Stimulated activated CD8-positive, alpha-beta memory T cell treated with anti-CD3 and anti-CD28 coated beads, Interleukin-12 subunit alpha, Interleukin-12 subunit beta, amount 100 ng/mL, for 1 hour (primary cell): ENCODE data around the gene EPHA10.

Experiments
- DNase-seq: peaks from one replicate; pipeline ENCODE4 v3.0.0-alpha.2; 2020; ENCODE audit warnings: low read depth

The EPHA10 gene

DNA sequence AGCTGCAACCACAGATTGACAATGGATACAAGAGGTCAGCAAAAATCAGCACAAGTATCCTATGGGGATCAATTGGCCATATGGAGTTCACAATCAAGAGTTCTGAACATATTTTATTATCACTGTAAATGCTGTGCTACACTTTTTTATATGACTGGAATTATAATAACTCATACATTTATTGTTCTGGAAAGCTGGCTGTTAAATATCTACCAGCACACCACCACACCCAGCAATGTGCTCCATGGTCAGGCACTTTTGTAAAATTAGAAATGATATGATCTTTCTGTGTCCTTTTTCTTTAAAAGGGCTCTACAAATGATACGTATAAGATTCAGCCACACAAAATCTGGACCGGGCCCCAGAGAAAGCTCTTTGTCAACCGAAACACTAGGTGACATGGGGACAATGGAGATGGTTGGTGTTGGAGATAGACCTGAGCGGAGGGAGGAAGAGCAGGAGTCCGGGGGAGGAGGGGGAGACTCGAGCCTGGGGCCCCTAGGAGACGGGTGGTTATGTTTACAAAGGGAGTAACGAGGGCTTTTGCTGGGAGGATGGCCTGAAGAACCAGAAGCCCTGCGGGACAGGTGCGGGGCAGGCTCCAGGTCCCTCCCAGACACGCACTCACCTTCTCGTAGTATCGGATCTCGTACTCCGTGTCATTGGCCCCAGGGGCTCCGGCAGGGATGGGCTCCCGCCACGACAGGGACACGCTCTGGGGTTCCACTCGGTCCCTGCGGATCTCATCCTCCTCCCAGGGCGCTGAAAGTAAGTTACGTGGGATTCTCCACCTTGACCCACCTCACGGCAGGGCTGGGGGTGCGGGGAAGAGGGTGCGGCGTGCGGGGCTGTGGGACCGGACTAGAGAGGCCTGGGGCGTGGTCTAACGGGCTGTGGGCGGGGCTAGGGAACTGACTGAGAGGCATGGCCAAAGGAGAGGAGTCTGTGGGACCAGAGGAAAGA is 30.0 kb downstream of the EPHA10 start:
- no peak for DNase-seq

DNA sequence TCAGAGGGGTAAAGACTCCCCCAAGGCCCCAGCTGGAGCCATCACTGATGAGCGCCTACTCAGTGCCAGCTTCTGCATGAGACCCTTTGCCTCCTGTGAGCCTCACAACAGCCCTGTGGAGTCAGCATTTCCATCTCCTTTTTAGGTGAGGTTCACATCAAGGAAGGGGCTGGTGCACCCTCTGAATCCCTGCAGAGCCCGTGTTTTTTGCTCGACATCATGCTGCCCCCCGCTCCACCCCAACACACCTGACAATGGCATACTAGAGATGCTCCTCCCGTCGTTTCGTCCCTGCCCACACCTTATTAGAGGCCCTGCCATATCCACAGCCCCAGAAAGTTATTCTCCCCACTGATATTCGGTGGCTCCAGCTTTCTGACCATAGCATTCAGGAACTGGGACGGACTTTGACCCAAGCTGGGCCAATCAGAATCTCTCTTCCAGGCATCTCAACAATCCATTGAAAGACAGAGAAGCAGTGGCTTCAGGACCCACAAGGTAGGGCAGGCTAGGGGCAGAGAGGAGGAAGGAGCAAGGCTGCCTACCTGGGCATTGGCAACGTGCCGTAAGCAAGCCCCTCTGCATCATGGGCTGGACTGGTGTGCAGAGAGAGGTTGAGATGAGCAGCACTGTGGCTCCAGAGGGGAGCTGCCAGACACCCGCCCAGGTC is 32.7 kb downstream of the EPHA10 start:
- no peak for DNase-seq

DNA sequence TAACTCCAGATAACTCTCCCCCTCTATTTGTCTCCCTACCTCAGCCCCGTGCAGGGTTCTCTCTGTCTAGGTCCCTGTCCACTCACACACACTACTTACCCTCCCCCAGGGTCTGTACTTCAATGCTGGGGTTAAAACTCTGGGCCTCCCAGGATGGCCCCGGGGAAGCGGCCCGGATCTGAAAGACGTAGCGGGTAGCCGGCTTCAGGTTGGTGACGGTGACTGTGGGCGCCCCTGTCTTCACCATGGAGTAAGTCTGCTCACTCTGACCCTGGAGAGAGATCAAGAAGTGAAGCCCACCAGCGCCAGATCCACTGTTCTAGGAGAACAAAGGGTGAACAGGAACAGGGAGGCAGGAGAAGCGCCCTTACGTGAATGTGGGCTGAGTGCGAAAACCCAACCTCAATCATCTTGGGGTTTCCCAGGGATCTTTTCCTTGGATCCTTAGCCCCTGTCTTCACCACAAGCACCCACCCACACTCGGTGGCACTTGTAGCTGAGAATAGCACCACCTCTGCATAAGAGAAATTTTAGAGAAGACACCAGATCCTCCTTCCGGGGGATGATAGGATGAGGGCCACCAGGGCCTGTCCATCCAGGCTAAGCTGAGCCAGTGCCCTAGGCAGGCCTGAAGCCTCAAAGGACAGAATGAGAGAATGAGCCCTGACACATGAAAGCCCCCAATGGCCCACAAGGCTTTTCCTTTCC is 33.5 kb downstream of the EPHA10 start:
- no peak for DNase-seq

DNA sequence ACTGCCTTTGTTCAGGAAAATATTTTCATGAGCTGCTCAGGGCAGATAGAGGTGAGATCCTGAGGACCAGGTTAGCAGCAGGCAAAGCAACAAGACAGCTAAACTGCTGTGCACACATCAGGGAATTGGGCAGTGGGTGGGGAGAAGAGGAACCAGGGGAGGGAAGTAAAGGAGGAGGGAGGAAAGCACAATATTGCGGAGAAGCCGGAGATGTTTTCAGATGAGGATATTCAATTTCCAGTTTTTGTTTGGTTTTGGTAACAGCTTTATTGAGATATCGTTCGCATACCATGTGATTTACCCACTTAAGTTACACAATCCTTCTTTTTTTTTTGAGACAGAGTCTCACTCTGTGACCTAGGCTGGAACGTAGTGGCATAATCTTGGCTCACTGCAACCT is 34.5 kb downstream of the EPHA10 start:
- no peak for DNase-seq

DNA sequence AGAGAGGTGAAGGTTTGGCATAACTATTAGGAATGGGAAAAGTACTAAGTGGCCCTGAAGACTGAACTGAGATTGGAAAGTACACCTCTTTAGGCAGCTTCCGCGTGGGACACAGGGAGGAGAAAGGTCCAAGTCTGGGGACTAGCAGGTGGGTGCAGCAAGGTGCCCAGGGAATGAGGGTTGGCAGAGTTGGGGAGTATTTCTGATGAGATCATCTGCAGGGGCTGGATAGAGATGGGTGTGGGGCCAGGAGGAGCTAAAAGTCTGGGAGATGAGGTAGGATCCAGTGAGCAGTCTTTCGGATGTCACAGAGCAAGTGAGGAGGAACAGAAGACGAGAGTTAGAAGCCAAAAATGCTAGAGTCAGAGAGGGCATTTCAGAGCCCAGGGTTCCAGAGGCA is 36.5 kb downstream of the EPHA10 start:
- DNase-seq: no peak

DNA sequence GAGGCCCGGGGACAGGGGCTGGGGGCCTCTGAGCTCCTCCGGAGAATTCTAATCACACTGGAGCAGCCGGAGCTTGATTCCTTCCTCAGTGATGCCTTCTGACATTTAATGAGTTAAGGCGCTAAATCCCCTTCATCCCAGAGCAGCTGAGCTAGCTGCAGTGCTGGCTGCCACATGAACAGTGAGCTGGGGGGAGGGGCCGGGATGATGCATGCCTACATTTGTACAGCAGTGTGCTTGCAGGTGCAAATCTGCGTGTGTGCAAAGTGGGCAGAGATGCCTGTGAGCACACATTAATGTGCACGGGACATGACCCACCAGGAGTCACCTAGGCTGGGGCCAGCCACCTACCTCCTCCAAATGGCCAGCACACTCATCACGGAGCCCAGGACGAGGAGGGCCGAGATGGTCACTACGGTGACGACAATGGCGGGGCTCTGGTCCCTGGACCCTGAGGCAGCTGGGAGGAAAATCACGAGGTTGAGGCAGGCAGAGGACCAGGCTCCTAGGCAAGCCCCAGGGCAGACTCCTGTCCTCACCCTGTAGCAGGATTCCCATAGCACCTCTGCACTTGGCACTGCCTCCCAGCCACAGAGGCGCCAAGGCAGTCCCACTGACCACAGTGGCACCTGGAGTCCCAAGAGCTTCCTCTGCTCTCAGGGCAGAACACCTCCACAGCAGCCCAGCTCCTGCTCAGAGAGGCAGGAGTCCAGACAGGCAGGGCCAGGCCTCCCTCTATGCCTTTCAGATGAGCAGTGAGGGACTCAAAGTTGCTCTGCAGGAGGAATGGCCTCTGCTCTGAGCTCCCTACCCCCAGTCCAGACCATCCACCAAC is 38.0 kb downstream of the EPHA10 start:
- no peak for DNase-seq

DNA sequence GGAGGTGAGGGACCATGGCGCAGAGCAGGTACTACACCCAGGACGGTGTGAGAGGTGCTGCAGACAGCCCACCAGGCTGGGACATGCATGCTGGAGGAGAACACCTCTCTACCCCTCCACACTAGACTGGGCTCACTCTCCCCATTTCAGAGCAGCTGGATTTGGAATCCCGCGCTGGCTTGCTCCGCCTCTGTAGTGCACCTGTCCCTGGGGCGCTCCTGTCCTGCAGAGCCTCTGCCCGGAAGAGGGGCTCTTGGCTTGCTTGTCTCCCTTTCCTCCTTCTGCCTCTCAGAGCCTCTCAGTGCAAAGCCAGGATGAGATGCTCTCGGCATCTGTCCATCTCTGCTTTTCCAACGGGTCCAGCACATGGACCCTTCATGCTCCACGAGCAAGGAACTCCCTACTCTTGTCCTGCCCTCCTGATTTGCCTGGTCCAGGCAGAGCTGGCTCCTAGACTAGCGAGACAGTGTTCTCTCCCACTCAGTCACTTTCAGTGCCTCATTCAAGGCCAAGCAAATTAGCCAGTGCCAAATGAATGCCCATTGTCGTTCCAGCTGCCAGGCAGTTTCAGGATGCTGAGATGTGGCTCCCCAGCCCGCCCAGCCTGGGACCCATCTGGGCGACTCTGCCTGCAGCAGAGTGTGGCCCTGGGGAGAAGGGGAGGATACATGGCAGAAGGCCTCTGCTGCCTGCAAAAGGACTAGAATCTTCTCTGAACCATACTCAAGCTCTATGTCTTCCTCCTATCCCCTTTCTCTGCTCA is 38.9 kb downstream of the EPHA10 start:
- no peak for DNase-seq

DNA sequence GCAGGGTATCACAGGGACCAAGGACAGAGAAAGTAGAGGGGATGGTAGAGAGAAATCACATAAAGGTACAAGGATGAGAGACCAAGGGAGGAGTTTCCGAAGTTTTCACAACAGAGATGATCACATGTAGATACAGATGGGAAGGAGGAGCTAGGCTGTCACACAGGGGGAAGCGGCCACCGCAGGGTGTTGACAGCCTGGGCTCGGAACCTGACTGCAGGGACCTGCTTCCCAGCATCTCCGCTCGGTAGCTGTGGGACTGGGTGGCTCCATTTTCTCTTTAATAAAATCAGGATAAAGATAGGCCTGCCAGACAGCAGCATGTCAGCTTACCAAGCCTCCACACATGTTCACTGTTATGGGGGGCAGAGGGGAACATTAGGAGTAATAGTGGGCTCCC is 40.3 kb downstream of the EPHA10 start:
- DNase-seq: no peak

DNA sequence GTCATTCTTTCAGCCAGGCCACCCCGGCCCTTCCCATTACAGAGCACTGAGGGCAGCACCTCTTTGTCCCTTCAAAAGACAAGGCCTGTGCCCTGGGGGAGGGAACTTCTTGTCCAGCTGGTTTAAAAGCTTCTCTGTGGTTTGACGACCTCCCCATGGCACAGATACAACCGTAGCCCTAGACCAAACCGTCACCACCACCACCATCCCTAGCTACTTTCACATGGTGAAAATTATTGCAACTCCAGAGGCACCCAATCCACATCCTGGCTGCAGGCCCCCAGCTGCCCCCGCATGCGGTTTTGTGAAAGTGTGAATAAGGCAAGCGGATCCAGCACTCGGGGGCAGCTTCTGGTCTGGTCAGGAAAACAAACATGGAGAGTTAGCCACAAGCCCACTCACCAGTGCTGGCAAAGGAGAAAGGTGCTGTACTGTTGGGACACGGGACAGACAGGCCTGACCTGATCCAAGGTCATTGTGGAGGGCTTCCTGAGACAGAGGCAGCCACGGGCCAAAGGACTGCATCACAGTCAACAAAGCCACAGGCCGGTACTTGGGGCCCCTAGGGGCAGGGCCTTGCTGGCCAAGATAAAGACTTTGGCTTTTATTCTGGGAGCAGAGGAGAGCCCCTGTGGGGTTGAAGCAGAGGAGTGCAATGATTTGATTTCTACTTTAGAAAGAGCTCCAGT is 41.4 kb downstream of the EPHA10 start:
- DNase-seq: no peak

DNA sequence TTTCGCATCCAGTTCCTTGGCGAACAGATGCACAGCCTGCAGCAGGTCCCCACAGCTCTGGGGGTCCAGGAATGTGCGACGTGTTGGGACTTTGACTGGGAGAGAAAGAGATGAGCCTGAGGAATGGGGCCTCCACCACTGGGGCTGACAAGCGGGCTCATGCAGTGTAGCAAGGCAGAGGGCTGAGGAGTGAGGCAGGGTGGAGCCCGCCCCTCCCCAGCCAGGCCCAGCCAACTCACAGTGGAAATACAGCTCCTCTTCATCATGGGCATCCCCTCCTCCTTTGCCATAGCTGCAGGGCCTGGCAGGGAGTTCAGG is 41.9 kb downstream of the EPHA10 start:
- DNase-seq: no peak

DNA sequence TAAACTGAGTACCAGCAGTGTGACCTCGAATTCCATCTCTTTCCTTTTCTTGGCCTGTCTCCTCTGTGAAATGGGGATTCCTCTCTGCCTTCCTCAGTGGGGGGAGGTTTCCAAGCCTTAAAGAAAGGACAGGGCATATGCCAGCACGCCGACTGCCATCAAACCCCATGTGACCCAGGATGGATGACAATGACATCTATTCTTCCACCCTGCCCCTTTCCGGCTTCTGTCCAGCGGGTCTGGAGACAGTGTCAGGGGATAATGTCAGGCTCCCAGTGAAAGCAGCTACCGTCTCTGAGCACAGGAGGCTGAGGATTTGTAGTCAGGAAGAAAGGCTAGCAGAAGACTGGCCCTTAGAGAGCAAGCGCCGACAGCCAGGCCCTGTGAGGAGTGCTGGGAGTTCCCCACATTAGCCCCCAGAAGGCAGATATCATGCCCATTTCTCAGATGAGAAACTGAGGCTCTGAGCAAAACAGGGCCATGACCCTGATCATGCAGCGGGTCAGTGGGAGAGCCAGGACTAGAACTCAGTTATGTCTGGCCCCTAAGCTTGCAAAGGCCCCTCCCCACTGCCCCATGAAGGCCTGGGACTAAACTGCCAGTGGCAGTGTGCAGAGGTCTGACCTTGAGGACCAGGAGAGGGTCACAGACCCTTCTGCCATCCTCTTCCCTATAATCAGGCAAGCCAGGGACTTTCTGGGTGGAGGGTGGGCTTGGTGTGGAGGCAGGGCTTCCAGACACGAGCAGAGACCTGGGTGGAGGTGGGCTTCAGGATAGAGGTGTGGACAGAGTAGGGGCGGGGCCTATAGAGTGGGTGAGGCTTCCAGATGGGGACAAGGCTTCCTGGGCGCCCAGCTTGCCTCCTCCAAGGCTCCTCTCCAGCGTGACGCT is 42.5 kb downstream of the EPHA10 start:
- no peak for DNase-seq

DNA sequence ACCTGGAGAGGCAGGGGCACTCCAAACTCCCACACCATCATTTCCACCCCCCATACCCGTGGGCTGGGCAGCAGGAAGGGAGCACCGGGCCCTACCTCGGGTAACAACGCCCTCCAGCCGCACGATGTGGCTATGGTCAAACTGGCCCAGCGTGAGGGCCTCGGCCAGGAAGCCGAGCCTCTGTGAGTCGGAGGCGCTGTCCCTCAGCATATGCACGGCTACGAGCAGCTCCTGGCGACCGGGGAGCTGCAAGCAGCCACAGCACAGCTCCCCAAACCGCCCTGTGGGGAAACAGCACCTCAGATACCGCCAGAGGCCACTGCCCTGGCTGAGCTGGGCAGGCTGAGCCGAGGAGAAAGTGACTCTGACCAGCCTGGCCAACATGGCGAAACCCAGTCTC is 43.4 kb downstream of the EPHA10 start:
- DNase-seq: no peak

DNA sequence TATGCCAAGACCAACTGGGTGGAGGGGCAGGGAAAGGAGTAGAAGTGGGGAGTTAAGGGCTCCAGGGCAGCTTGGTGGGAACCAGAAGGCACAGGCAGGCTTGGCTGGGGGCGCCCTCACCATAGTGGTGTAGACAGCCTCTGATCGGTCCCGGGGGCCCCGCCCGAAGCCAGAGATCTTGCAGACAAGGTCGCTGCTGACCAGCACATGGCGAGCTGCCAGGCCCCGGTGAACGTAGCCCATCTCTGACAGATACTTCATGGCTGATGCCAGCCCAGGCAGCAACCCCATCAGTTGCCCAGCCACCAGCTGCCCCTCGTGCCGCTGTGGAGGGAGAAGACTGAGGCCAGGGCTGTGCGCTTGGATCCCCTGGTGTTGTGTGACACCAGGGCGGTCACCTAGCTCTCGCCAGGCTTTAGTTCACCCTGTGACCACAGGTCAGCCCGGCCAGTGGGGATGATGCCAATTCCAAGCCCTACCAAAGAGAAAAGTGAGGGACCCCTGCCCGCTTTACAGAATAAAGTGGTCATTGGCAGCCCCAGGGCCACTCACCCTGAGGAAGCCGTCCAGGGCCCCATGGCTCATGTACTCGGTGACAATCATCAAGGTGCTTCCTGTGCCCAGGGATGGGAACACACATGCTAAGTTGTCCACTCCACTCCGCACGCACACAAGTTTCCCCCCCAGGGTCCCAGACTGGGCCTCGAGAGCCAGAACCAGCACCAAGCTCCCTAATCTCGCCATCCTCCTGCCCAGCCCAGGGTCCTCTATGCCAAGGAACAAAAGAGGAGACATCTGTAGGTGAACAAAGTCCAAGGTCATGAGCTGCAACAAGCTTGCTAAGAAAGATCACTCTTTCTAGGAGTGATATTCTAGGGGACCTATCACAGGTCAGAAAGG is 44.4 kb downstream of the EPHA10 start:
- DNase-seq: no peak

DNA sequence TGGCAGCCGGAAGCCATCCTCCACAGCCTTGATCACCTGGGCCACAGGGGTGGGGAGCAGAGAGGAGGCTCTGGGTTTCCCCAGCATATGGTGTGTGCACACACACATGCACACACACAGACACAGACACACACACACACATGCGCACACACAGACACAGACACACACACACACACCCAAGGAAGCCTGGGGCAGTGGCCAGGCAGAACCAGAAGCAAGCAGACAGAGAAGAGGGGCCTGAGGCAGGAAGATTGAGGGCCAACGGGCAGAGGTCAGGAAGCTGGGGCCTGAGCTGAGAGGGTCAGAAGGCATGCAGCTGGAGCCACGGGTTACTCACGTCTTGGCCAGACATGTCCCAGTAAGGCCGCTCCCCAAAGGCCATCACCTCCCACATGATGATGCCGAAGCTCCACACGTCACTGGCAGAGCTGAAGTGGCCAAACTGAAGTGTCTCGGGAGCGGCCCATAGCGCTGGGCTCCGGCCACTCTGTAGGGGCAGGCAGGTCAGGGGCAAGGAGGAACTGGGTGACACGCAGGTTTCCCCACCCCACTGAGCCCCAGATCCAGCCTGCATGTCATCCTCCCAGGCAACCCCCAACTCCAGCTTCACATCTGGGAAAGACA is 45.2 kb downstream of the EPHA10 start:
- no peak for DNase-seq

DNA sequence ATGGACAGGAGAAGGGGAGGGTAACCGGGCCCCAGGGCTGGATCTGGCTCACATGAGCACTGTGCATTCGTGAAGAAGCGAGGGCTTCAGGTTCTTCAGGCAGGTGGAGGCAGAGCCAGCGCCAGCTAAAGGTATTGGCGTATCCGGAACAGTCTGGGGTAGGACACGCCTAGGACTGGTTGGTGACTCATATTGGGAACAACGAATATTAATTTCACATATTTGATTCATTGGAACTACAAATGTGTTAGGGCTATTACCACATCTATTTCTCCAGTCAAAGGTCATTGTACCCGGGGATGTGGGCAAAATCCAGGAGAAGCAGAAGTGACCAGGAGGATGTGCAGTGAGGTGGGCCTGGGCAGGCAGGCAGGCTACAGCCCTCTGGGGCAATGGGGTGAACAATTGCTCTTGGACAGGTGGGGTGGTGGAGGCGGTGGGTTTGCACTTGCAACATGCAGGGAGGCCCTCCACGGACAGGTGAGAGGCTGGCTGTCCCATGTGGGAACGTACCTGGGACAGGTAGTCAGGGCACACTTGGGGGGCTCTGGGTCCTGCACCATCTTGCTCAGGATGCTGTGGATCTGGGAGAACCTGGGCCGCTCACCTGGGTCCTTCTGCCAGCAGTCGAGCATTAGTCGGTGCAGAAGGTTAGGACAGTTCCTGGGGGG is 45.9 kb downstream of the EPHA10 start:
- DNase-seq: no peak

DNA sequence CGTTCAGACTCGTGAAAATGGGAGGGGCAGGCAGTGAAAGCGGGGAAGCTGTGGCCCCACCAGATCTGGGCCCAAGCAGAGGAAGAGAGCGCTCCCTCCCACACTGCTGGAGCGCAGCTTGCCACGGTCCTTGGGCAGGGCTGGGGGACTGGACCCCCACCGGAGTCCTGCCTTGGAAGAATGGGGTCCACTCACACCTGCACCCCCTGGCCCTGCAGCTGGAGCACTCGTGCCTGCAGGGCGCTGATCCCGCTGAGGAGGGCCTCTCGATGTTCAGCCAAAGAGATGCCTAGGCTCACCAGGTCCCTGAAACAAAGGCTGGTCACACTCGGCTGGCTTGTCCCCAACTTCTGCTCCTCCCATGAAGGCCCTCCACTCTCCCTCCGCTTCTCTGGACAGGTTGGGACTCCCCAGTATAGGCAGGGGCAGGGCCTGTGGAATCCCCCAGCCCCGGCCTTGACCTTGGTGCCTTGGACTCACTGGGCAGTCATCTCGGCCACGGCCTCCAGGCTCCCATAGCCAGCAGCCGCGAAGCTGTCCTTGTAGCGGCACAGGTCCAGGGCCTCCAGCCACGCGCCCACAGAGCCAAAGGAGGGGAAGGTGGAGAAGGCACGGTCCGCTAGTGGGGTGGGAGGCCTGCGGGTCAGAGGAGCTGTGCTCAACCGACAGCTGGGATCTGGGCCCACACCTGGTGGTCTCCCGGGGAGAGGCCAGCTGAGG is 46.6 kb downstream of the EPHA10 start:
- no peak for DNase-seq

DNA sequence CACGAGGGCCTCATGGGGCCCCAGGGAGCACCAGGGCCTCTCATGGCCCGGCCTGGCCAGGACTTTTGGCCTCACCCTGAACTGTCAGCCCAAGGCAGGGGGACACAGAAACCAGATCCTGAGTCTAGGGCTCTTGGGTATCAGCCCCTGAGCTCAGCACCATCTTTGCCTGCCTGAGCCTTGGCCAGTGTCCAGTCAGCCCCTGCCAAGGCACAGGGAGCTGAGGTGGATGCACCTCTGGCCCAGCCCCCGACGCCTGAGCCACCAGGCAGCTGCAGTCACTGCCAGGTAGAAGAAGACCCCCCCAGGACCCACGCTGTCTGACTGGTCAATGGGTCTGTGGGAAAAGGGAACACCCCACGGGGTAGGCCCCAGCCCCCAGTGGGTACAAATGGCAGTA is 47.3 kb downstream of the EPHA10 start:
- DNase-seq: no peak
